Measurements from ENCODE around the gene CD69.
"Not testable (repeated sequence)": the region's sequence is repeated elsewhere in the genome, so short reads cannot be mapped to it uniquely, and the experiment has no call there.

- not testable (repeated sequence) for TF ChIP-seq POLR2A (IDR thresholded peaks at IDR 0.05); CTCF (IDR thresholded peaks at IDR 0.05 in 4 of 5, conservative IDR thresholded peaks at IDR 0.05 in 1 of 5)
These were observed 56.1 kb downstream of the CD69 start for GRCh38 chr12:9704561-9704960.

Measured in gastrocnemius medialis (tissue), 4 donors.